SK-N-SH treated with all-trans-retinoic acid at 6 μM for 48 hours (cell line): ENCODE data around the gene HPCAL4.

ENCODE experiments used
- PPARA ChIP-seq: fragments of 250-450 bp; sonication (Bioruptor Pico); IDR thresholded peaks from 2 replicates; pipeline ENCODE4 v1.5.0; 2020; ENCODE audit warnings: mild to moderate bottlenecking, borderline replicate concordance
- RARB ChIP-seq: fragments of 250-450 bp; sonication (Bioruptor Pico); IDR thresholded peaks from 2 replicates; pipeline ENCODE4 v1.8.0; 2021; ENCODE audit warnings: mild to moderate bottlenecking, moderate library complexity
- TF ChIP-seq, protein P1 (sequence below): fragments of 250-450 bp; sonication (Bioruptor Pico); IDR thresholded peaks from 2 replicates; pipeline ENCODE4 v1.8.0; 2020; ENCODE audit warnings: mild to moderate bottlenecking, moderate library complexity, borderline replicate concordance
- TF ChIP-seq, protein P2 (sequence below): fragments of 250-450 bp; sonication (Bioruptor Pico); IDR thresholded peaks from 2 replicates; pipeline ENCODE4 v1.5.1; 2020; ENCODE audit warnings: low read depth, mild to moderate bottlenecking, moderate library complexity

DNA sequence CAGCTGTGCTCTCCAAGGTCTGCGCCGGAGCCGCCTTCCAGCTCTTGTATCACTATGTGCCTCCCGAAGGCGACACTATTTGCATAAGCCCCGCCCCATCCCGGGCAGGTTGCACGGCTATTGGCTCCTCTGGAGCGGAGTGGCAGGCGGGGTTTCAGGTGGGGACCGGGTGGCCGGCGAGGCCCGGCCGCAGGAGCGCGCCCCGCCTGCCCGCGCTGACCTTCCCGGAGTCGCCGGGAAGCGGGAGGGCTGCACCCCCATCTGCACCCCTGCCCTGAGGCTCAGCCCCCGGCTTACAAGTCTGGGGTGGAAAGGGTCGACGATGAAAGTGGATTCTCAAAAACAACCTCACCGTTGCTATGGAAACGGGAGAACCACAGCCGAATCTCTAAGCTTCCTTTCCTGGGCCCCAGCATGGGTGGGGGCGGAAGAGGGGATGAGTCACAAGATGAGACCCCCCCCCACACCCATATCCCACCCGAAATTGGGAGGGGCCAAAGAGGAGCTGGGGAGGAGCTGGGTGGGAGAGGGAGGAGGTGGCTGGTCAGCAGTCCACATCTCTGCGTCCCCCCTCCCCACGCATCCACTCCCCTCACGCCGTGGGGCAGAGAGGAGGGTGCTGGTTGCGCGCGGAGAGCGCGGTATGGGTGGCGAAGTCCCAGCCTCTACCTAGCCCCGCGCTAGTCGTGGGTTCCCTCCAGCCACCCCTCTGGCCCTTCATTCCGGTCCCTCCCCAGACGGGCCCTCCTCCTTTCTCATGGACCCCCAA, at the start of gene HPCAL4:
- TF ChIP-seq, protein P1, sequence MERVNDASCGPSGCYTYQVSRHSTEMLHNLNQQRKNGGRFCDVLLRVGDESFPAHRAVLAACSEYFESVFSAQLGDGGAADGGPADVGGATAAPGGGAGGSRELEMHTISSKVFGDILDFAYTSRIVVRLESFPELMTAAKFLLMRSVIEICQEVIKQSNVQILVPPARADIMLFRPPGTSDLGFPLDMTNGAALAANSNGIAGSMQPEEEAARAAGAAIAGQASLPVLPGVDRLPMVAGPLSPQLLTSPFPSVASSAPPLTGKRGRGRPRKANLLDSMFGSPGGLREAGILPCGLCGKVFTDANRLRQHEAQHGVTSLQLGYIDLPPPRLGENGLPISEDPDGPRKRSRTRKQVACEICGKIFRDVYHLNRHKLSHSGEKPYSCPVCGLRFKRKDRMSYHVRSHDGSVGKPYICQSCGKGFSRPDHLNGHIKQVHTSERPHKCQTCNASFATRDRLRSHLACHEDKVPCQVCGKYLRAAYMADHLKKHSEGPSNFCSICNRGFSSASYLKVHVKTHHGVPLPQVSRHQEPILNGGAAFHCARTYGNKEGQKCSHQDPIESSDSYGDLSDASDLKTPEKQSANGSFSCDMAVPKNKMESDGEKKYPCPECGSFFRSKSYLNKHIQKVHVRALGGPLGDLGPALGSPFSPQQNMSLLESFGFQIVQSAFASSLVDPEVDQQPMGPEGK (CRISPR knock-in tag): peak; percentile 65; the same call in 1 of the 2 replicates
- no peak for TF ChIP-seq RARB
- TF ChIP-seq, protein P2, sequence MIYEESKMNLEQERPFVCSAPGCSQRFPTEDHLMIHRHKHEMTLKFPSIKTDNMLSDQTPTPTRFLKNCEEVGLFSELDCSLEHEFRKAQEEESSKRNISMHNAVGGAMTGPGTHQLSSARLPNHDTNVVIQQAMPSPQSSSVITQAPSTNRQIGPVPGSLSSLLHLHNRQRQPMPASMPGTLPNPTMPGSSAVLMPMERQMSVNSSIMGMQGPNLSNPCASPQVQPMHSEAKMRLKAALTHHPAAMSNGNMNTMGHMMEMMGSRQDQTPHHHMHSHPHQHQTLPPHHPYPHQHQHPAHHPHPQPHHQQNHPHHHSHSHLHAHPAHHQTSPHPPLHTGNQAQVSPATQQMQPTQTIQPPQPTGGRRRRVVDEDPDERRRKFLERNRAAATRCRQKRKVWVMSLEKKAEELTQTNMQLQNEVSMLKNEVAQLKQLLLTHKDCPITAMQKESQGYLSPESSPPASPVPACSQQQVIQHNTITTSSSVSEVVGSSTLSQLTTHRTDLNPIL (CRISPR knock-in tag): no peak
- no peak for TF ChIP-seq PPARA (CRISPR knock-in tag)
